AG08395 (cell line): ENCODE data around the gene CFAP46.

Experiments used
- DNase-seq: peaks from one replicate; pipeline ENCODE4 v3.0.0; 2012; ENCODE audit warnings: mixed read lengths, low spot score

Gene CFAP46

DNA sequence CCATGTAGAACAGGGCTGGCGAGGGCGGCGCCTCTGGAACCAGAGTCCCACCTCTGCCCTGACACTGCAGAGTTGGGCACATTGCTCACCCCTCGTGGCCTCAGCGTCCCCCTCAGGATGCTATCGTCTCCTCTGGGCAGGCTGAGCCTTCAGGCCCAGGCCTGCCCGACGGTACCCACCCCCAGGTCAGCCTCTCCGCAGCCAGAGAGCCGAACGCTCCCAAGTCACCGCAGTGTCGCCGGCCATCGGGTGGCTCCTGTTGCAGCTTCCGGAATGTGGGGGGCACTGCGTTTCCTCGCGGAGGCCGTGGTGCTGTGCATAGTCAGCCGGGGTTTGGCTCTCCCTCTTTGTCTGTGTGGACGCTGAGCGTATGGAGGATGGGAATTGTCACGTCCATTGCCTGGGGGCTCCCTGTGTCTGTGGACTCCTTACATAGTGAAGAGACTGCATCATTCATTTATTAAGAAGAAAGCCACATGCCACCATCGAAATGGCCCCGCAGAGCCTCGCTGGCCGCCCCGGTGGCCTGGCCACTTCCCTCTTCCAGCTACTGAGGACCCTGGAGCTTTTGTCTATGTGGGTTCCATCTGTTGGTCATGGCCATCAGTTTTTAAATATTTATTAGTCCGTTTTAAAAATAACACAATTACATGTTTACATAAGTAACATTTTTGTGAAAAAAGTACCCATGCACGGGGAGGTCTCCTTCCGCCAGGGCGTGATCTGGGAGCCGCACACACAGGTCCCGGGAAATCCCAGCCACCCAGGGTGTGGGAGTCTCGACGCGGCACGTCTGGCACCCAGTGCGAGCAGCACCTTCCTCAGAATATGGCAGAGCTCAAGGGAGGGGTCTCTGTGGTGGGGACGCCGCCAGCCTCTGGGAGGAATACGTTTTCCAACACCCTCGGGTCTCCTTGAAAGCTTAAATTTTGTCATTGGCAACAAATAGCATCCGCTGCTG lies 172.0 kb downstream of the CFAP46 start:
- DNase-seq: no peak

DNA sequence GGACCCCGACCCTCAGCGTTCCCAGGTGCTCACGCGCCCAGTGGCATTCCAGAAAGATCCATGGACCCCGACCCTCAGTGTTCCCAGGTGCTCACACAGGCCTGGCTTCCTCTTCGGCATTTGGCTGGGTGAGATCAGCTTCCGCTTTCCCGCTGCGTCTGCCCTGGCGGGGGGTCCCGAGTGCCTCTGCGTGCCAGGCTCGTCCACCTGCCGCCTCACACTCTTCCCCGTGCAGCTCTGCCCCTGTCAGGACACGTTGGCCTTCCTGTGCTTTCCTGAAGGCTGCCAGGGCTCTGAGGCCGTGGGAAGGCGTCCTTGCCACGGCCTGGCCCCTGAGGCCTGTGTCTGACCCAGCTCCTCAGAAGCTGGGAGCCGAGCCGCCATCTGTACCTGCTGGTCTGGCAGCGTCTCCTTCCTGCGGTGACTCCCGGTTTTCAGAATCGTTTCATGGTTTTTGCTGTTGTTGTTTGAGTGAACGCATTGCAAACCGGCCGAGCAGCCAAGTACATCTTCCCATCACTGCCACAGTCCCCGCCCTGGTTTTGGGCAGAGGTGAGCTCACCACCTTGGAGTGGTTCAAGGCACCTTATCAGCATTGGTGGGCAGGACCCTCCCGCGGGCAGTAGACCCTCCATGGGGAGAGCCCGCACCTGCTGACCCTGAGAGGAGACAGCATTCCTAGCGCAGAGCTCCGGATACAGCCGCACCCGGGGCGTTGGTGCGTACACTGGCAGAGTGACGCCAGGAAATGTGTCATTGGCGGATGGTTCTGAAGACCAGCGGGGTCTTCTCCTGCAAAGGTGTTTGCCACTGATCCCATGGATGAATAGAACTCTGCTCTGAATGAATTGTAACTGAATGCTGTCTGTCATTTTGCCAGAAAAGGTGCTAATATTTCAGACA lies 173.8 kb downstream of the CFAP46 start:
- no peak for DNase-seq

DNA sequence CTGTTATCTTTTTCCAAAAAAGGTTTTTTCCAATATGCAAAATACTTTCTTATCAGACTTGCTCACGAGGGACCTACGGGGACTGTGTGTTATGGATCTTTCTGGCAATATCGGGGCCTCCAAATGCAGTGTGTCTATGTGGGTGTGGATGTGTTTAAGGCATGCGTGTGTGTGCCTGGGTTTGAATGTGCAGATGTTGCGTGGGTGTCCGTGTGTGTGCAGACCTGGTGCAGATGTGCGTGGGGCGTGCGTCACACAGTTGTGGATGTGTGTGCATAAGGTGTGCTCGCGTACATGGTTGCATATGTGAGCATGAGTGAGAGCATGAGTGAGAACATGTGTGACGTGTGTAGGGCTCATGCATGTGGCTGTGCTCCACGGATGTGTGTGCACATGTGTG lies 176.1 kb downstream of the CFAP46 start:
- DNase-seq: no peak

DNA sequence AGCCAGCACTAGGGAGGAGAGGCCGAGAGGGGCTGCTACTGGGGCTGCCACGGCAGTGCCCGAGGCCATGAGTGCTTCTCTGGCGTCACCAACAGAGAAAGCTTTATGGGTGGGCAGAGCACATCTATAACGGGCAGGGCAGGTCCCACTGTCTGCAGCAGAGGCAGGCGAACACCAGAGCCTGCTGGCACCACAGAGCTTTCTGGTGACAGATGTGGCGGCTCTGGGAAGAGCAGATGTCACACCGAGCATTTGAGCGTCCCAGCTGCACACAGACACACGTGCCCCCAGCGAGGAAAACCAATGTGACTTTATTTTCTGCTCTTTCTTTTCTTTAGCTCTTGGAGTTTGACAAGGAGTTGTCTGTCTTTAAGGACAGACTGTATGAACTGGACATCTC lies 176.9 kb downstream of the CFAP46 start:
- no peak for DNase-seq

DNA sequence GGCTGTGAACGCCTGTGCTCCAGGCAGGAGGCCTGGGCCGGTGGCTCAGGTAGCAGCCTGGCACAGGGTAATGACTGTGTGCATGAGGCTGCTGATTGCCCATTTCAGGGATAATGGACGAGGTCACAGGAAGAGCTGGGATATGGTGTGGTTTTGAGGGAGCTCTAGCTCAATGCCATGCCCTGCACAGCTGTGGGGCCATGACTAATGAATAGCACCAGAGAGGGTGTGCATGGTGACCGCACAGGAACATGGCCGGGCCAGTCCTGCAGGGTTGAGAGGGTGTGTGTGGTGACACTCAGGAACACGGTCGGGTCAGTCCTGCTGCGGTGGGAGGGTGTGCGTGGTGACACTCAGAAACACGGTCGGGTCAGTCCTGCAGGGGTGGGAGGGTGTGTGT lies 178.3 kb downstream of the CFAP46 start:
- DNase-seq: no peak

DNA sequence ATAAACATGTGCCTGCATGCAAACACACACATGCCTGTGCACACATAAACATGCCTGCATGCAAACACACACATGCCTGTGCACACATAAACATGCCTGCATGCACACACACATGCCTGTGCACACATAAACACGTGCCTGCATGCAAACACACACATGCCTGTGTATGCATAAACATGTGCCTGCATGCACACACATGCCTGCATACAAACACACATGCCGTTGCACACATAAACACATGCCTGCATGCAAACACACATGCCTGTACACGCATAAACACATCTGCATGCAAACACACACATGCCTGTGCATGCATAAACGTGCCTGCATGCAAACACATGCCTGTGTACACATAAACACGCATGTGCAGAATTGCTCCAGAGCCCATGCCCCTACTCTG lies 178.8 kb downstream of the CFAP46 start:
- DNase-seq: no peak

DNA sequence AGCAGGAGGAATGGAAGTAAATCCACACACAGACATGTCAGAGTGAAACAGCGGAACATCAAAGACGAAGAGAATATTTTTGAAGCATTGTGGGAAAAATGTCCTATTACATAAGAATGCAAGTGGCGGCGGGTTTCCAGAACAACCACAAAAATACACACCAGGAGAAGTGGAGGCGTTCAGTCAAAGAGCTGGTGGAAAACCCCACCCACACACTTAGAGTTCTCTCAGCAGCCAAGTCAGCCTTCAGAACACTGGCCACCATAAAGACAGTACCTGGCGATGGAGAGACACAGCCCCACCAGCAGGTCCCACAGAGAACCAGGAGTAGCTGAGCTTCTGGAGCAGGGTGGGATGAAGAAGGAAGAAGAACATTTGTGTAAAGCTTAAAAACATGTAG lies 180.1 kb downstream of the CFAP46 start:
- DNase-seq: no peak

DNA sequence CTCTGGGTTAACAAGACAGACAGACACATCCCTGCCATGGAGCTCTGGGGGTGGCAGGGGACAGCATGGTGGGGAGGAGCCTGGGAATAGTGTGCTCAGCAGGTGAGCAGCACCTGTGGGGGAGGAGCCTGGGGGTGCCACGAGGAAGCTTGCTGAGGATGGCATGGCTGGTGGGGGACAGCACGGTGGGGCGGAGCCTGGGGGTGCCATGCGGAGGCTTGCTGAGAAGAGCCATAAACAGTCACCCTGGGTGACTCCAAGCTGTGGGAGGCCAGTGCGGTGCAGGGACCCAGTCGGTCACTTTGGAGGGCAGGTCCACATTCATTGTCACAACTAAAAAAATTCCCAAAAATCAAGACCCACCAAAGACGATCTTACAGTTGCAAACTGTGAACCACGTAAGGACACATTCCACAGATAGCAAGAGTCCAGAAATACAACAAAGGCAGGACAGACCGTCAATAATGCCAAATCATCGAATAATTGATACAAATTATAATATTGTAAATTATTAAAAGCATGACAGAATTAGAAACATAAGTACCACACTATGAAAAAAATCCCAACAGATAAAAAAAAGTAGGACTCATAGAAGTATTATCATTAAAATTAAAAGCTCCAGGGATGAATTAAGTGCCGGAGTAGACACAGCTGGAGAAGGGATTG lies 180.8 kb downstream of the CFAP46 start:
- DNase-seq: no peak

DNA sequence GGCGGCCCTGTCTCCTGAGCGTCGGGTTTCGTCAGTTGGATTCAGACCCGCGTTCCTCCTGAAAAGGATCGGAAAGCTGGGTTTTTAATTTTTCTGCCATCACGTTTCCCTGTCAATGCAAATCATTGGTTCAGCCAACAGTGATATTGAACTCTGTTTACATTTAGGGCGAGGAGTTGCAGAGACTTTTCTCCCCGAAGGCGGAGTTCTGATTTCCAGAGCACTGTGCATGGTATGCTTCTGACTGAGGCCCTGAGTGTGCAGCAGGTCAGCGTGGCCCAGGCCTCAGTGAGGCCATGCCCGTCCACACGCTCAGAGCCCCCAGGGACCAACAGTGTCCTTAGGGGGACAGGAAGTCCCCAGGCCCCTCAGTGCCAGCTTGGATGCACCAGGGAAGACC lies 183.5 kb downstream of the CFAP46 start:
- no peak for DNase-seq
